GM12865 (cell line): ENCODE data around the gene BATF.

ENCODE experiments used
- DNase-seq: peaks from one replicate; pipeline ENCODE4 v3.0.0; 2010; ENCODE audit warnings: low read depth
- H3K4me3 ChIP-seq: 2 replicates; pipeline ENCODE4 v1.5.1; 2011; ENCODE audit warnings: mild to moderate bottlenecking, low read depth, low read length, control low read depth
- TF ChIP-seq, protein P1 (sequence below): IDR thresholded peaks from 2 replicates; pipeline ENCODE4 v1.5.1; 2011; ENCODE audit warnings: low read length, control low read depth, low read depth, inconsistent platforms; ENCODE audit not compliant: insufficient read depth; ENCODE audit errors: missing control alignments

Gene BATF

DNA sequence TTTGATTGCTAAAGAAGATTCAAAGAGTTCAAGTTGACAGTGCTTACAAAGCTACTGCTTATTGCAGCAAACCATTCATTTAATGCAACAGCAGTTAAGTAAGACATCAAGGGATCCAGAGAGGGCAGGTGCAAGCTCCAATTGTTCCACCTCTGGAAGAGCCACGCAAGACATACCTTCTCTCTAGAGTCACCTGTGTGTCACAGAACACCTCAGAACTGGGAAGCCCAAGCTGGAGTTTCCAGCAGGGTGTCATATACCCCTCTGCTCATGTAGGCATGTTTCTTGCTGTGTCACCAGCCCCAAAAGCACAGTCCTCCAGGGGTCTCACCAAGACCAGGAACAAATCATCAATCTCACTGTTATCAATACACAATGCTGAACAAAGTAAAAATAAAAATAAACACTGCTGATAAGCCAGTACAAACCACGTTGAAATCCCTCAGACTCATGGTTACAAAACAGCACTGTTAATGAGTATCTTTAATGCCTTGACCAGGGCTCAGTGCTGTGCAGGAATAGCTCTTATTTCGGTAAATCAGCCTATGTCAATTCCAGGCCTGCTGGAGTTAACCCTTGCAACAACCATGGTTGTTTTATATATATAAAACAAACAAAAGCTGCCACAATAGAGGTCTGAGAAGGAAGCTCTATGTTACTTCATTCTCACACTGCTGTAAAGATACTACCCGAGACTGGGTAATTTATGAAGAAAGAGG, 37.4 kb upstream of the BATF start:
- no peak for DNase-seq
- H3K4me3 ChIP-seq, result no peak overlapping the region
- TF ChIP-seq, protein P1, sequence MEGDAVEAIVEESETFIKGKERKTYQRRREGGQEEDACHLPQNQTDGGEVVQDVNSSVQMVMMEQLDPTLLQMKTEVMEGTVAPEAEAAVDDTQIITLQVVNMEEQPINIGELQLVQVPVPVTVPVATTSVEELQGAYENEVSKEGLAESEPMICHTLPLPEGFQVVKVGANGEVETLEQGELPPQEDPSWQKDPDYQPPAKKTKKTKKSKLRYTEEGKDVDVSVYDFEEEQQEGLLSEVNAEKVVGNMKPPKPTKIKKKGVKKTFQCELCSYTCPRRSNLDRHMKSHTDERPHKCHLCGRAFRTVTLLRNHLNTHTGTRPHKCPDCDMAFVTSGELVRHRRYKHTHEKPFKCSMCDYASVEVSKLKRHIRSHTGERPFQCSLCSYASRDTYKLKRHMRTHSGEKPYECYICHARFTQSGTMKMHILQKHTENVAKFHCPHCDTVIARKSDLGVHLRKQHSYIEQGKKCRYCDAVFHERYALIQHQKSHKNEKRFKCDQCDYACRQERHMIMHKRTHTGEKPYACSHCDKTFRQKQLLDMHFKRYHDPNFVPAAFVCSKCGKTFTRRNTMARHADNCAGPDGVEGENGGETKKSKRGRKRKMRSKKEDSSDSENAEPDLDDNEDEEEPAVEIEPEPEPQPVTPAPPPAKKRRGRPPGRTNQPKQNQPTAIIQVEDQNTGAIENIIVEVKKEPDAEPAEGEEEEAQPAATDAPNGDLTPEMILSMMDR, result no peak

DNA sequence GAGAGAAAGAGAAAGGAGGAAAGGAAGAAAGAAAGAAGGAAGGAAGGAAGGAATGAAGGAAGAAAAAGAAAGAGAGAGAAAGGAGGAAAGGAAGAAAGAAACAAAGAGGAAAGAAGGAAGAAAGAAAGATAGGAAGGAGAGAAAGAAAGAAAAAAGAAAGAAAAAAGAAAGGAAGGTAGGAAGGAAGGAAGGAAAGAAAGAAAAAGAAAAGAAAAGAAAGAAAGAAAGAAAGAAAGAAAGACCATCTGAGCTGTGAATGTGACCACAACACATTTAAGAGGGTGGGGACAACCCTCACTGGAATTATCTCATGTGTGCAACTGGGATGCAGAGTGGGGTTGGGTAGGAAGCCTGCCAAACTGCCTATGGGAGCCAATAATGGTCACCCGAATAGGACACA, 36.0 kb upstream of the BATF start:
- no peak overlapping the region for H3K4me3 ChIP-seq
- TF ChIP-seq, protein P1, result no peak
- DNase-seq, result no peak

DNA sequence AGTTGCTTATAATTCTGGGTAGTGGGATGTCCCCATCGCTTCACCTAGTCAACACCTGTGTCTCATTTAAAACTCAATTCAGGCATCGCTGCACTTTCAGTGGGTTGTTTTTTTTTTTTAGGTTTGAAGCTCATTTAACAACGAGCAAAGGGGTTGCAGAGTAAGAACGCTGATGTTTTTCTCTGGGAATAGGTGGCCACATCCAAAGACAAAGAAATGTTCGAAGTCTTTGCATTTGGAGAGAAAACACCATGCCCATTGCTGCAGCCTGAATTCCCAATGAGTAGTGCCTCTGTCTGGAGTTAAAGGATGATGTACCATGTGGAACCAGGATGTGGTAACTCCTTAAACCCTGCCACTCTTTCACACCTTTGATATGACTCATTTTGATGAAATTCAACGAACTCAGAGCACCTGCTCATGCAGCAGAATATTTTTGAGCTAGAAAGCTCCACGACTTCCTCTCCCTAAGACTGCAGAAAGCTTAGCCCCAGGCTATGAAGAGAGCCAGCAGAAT, 35.1 kb upstream of the BATF start:
- peak; percentile 88 for DNase-seq
- TF ChIP-seq, protein P1, result no peak
- no peak overlapping the region for H3K4me3 ChIP-seq

DNA sequence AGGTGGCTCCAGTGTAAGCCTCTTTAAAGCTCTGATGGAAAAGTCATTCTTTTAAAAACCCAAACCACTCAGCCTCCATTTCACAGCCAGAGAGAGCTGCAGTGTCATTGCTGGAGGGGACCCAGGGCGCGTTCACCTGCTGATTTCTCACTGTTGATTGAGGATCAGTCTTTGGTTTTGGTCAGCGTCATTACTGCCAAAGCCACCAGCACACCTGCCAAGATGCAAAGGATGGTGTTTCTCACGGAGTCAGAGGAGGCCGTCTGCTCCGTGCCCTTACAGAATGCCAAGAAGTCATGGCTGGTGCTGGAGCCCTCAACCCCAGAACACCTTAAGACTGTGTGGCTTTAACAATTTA, 32.8 kb upstream of the BATF start:
- DNase-seq, result no peak
- H3K4me3 ChIP-seq, result no peak overlapping the region

GRCh38 chr14:75491376-75491978, 30.8 kb upstream of the BATF start:
- H3K4me3 ChIP-seq, result no peak overlapping the region
- TF ChIP-seq, protein P1, result no peak
- DNase-seq, result no peak

More for the DNA sequence above, 32.8 kb upstream of the BATF start:
- TF ChIP-seq, protein P1, result no peak

GRCh38 chr14:75492832-75493591, 29.3 kb upstream of the BATF start:
- no peak overlapping the region for H3K4me3 ChIP-seq
- DNase-seq, result no peak
- TF ChIP-seq, protein P1, result no peak
